SK-N-SH treated with all-trans-retinoic acid at 6 μM for 48 hours (cell line): Measurements from ENCODE around the gene COL9A3.

Experiments
- ARNTL ChIP-seq: fragments of 450-650 bp; formaldehyde crosslinking; IDR thresholded peaks from 2 replicates; pipeline ENCODE4 v1.5.0; 2020; ENCODE audit warnings: low read depth, mild to moderate bottlenecking, moderate library complexity, borderline replicate concordance
- CSDC2 ChIP-seq: fragments of 250-450 bp; sonication (Bioruptor Pico); IDR thresholded peaks from 2 replicates; pipeline ENCODE4 v1.5.0; 2020; ENCODE audit warnings: mild to moderate bottlenecking, moderate library complexity
- ESRRG ChIP-seq: fragments of 250-450 bp; sonication (Bioruptor Pico); IDR thresholded peaks from 2 replicates; pipeline ENCODE4 v1.6.1; 2021; ENCODE audit warnings: mild to moderate bottlenecking
- OSR1 ChIP-seq: fragments of 250-450 bp; sonication (Bioruptor Pico); IDR thresholded peaks from 2 replicates; pipeline ENCODE4 v1.8.0; 2022; ENCODE audit warnings: moderate library complexity, mild to moderate bottlenecking, inconsistent platforms
- RARB ChIP-seq: fragments of 250-450 bp; sonication (Bioruptor Pico); IDR thresholded peaks from 2 replicates; pipeline ENCODE4 v1.8.0; 2021; ENCODE audit warnings: mild to moderate bottlenecking, moderate library complexity
- TOX ChIP-seq: fragments of 250-450 bp; sonication (Bioruptor Pico); IDR thresholded peaks from 2 replicates; pipeline ENCODE4 v1.8.0; 2021; ENCODE audit warnings: mild to moderate bottlenecking, moderate library complexity, borderline replicate concordance
- ZFP3 ChIP-seq: fragments of 250-450 bp; sonication (Bioruptor Pico); IDR thresholded peaks from 2 replicates; pipeline ENCODE4 v1.5.0; 2020; ENCODE audit warnings: mild to moderate bottlenecking, moderate library complexity
- TF ChIP-seq, protein P1 (sequence below): fragments of 250-450 bp; sonication (Bioruptor Pico); IDR thresholded peaks from 2 replicates; pipeline ENCODE4 v1.5.1; 2020; ENCODE audit warnings: low read depth, mild to moderate bottlenecking, moderate library complexity
- TF ChIP-seq, protein P2 (sequence below): fragments of 250-450 bp; sonication (Bioruptor Pico); IDR thresholded peaks from 2 replicates; pipeline ENCODE4 v1.8.0; 2021; ENCODE audit warnings: low read depth, mild to moderate bottlenecking, moderate library complexity, borderline replicate concordance
- TF ChIP-seq, protein P3 (sequence below): fragments of 250-450 bp; sonication (Bioruptor Pico); IDR thresholded peaks from 2 replicates; pipeline ENCODE4 v1.8.0; 2020; ENCODE audit warnings: mild to moderate bottlenecking, moderate library complexity, borderline replicate concordance
- TF ChIP-seq, protein P4 (sequence below): fragments of 250-450 bp; sonication (Bioruptor Pico); IDR thresholded peaks from 2 replicates; pipeline ENCODE4 v1.5.0; 2020; ENCODE audit warnings: mild to moderate bottlenecking, moderate library complexity

DNA sequence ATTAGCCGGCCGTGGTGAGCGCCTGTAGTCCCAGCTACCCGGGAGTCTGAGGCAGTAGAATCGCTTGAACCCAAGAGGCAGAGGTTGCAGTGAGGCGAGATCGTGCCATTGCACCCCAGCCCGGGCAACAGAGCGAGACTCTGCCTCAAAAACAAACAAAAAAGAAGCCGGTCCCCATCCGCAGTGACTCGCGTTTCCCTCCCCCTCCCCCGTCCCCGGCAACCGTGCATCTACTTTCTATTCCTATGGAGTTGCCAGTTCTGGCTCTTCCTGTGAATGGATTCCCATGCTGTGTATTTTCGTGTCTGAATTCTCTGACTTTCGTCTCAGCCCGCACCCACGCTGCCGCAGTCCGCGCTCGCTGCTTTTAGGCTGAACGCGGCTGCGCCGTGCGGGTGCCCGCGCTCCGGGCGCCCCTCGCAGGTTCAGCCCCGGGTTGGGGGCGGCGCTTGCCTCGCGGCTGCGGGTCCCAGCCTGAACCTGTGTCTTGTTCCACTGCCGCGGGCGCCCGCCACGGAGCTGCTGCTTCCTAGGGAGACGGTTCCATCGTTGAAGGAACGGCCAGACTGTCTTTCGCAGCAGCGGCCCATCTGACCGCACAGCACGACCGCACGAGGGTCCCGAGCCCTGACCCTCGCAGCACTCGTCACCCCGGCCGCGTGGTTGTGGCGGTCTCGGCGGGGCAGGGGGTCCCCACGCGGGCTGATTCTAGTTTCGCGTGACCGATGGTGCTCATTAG lies 21.7 kb upstream of the COL9A3 start:
- no peak for TF ChIP-seq ZFP3 (CRISPR knock-in tag)
- no peak for TF ChIP-seq CSDC2 (CRISPR knock-in tag)
- TF ChIP-seq, protein P1, sequence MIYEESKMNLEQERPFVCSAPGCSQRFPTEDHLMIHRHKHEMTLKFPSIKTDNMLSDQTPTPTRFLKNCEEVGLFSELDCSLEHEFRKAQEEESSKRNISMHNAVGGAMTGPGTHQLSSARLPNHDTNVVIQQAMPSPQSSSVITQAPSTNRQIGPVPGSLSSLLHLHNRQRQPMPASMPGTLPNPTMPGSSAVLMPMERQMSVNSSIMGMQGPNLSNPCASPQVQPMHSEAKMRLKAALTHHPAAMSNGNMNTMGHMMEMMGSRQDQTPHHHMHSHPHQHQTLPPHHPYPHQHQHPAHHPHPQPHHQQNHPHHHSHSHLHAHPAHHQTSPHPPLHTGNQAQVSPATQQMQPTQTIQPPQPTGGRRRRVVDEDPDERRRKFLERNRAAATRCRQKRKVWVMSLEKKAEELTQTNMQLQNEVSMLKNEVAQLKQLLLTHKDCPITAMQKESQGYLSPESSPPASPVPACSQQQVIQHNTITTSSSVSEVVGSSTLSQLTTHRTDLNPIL, result no peak
- TF ChIP-seq ESRRG (CRISPR knock-in tag), result no peak
- TF ChIP-seq, protein P2, sequence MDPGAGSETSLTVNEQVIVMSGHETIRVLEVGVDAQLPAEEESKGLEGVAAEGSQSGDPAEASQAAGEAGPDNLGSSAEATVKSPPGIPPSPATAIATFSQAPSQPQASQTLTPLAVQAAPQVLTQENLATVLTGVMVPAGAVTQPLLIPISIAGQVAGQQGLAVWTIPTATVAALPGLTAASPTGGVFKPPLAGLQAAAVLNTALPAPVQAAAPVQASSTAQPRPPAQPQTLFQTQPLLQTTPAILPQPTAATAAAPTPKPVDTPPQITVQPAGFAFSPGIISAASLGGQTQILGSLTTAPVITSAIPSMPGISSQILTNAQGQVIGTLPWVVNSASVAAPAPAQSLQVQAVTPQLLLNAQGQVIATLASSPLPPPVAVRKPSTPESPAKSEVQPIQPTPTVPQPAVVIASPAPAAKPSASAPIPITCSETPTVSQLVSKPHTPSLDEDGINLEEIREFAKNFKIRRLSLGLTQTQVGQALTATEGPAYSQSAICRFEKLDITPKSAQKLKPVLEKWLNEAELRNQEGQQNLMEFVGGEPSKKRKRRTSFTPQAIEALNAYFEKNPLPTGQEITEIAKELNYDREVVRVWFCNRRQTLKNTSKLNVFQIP, result no peak
- TF ChIP-seq OSR1, result no peak
- TF ChIP-seq, protein P3, sequence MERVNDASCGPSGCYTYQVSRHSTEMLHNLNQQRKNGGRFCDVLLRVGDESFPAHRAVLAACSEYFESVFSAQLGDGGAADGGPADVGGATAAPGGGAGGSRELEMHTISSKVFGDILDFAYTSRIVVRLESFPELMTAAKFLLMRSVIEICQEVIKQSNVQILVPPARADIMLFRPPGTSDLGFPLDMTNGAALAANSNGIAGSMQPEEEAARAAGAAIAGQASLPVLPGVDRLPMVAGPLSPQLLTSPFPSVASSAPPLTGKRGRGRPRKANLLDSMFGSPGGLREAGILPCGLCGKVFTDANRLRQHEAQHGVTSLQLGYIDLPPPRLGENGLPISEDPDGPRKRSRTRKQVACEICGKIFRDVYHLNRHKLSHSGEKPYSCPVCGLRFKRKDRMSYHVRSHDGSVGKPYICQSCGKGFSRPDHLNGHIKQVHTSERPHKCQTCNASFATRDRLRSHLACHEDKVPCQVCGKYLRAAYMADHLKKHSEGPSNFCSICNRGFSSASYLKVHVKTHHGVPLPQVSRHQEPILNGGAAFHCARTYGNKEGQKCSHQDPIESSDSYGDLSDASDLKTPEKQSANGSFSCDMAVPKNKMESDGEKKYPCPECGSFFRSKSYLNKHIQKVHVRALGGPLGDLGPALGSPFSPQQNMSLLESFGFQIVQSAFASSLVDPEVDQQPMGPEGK, result no peak
- TF ChIP-seq TOX (CRISPR knock-in tag), result no peak
- TF ChIP-seq RARB (CRISPR knock-in tag), result no peak
- TF ChIP-seq, protein P4, sequence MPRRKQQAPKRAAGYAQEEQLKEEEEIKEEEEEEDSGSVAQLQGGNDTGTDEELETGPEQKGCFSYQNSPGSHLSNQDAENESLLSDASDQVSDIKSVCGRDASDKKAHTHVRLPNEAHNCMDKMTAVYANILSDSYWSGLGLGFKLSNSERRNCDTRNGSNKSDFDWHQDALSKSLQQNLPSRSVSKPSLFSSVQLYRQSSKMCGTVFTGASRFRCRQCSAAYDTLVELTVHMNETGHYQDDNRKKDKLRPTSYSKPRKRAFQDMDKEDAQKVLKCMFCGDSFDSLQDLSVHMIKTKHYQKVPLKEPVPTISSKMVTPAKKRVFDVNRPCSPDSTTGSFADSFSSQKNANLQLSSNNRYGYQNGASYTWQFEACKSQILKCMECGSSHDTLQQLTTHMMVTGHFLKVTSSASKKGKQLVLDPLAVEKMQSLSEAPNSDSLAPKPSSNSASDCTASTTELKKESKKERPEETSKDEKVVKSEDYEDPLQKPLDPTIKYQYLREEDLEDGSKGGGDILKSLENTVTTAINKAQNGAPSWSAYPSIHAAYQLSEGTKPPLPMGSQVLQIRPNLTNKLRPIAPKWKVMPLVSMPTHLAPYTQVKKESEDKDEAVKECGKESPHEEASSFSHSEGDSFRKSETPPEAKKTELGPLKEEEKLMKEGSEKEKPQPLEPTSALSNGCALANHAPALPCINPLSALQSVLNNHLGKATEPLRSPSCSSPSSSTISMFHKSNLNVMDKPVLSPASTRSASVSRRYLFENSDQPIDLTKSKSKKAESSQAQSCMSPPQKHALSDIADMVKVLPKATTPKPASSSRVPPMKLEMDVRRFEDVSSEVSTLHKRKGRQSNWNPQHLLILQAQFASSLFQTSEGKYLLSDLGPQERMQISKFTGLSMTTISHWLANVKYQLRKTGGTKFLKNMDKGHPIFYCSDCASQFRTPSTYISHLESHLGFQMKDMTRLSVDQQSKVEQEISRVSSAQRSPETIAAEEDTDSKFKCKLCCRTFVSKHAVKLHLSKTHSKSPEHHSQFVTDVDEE (CRISPR knock-in tag), result no peak
- TF ChIP-seq ARNTL (CRISPR knock-in tag), result no peak
